NCI-H446 (cell line): ENCODE data around the gene TENM3.

ENCODE experiments used
- DNase-seq, 2 experiments: peaks; one replicate each; lab custom pipeline; 2025; lab: John Stamatoyannopoulos, UW

TENM3 gene

DNA sequence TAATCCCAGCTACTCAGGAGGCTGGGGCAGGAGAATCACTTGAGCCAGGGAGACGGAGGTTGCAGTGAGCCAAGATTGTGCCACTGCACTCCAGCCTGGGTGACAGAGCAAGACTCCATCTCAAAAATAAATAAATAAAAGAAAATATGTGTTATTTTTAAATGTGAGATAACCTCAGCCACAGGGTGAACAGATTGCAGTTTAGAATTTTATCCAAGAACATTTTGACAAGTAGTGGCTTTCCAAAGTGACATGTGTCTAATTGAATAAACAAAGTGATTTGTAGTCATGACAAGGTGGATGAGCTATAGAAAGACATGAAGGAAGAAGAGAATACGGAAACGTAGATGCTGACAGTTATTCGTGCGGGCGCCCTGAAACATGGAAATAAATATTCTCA, 497.9 kb downstream of the TENM3 start:
- DNase-seq = no peak

GRCh38 chr4:182741914-182742313, 498.7 kb downstream of the TENM3 start:
- no peak for DNase-seq

- DNase-seq = no peak
Observed at GRCh38 chr4:182743815-182744214, 500.6 kb downstream of the TENM3 start.

DNA sequence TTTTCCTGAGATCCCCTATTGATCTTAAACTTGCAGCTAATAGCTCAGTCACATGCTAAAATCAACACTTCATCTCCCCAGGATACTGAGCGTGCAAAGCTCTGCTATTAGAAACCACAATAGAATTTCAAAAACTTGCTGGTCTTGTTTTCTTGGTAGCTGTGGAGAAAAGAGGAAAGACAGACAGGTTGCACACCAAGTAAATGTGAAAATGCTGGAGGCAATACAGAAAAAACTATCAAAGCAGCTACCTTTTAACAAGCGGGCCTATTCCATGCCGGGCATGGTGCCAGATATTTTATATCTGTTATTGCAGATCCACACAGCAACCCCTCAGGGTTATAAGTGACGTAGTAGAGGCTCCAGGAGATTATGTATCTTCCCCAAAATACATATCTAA, 502.0 kb downstream of the TENM3 start:
- no peak for DNase-seq

- no peak for DNase-seq
Observed at GRCh38 chr4:182746876-182747275, 503.7 kb downstream of the TENM3 start.

- DNase-seq = no peak
Observed at GRCh38 chr4:182748283-182748682, 505.1 kb downstream of the TENM3 start.

DNA sequence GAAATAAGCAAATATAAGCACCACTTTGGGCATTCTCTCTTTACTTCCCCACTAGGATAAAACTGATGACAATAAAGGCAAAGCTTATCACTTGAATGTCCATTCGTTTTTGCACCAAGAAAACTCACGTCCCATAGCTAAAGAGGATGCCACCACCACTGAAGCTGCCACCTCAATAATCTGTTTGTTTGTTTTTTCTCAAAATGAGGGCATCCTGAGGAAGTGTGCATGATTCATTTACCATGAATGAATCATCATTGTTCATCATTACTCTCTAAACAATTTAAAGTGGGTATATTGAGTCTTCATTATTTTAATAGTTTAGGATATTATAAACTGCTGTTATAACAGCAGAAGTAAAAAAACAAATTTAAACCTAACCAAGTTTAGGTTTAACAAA, 505.7 kb downstream of the TENM3 start:
- DNase-seq = no peak

DNA sequence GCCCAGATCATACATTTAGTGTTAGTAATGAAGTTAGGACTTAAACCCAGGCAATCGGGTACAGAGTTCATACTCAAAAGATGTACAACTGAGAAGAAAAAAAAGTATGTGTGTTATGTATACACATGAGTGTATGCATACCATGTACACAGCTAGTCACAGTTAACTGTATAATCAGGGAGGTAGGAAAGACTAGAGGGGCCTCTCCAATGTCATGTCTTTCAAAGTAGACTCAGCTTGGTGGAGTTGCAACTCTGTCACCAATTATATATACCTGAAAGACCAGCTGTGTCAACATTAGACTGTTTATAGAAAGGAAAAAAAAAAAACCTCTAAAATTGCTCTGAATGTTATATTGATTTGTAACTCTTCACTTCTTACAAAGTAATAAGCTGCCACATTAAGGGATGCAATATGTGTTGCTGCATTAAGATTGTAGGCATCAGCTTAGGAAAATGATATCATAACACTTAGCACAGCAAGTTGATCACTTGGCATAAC, 506.5 kb downstream of the TENM3 start:
- DNase-seq = no peak

DNA sequence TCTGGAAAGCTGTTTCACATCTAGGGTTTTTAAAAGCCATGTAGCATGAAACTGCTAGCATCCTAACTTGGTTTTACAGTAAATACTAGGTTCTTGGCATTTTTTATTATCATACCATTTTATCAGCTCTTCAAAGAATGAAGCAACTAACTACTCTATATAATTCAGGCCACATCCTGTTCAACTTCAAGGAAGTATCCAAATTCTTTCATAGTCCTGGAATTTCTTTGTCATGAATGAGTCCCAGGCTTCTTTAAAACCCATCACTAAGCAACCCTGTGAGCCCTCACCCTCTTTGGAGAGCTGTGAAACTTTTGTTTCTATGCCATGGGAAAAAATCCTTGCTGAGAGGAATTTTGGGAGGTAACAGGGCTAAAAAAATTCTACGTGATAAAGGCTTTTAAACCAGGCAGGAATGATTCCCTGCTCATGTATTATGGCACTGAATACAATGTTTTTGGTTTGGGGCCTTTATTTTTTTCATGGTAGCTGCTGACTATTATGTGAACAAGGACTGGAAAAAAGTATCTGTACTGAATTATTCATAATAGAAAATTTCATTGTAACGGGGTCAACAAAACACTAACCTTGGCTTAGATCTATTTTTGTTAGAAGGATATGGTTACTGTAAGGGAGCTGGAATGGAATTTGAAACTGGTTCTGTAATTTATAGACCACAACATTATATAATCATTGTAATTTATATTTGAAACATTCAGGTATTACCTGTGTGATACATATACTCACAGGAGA, 509.1 kb downstream of the TENM3 start:
- no peak for DNase-seq

GRCh38 chr4:182754895-182755294, 511.7 kb downstream of the TENM3 start:
- DNase-seq = no peak

GRCh38 chr4:182756161-182756690, 513.0 kb downstream of the TENM3 start:
- no peak for DNase-seq

DNA sequence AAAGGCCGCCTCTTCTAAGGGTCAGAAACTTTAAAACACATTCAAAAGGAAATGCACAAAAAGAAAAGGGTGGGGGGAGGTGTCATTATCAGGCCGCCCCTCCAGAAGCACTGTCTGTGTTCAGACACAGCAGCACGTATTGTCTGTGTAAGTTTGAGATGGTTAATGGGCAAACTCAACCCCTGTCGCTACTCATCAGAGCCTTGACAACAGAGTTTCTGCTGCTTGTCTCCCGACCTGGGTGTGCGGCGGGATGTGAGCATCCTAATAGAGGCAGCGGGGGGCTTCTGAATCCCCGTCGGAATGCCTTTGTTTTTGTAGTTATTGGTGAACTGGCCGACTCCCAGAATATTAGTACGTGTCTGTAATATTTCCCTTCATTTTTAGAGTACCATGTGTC, 515.1 kb downstream of the TENM3 start:
- DNase-seq = no peak

- DNase-seq = no peak
Observed at GRCh38 chr4:182760551-182761043, 517.4 kb downstream of the TENM3 start.

DNA sequence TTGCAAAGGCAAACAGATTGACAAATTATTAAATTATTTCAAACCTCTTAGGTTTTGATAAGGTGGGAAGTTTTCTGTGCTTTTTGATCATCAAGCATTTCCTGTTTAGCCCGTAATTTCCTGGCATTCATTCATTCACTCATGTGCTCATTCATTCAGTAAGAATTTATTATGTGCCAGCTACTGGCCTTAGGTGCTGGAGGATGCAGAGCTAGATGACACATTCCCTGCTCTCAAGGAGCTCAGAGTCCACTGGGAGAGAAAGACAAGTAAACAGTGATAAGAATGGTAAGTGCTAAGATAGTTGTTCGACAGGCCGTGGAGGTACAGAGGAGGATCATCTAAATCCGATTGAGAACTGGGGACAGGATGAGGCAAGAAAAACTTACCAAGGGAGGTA, 520.9 kb downstream of the TENM3 start:
- DNase-seq = no peak

GRCh38 chr4:182764642-182765041, 521.4 kb downstream of the TENM3 start:
- no peak for DNase-seq

- DNase-seq = no peak
Observed at GRCh38 chr4:182765987-182766856, 523.0 kb downstream of the TENM3 start.

DNA sequence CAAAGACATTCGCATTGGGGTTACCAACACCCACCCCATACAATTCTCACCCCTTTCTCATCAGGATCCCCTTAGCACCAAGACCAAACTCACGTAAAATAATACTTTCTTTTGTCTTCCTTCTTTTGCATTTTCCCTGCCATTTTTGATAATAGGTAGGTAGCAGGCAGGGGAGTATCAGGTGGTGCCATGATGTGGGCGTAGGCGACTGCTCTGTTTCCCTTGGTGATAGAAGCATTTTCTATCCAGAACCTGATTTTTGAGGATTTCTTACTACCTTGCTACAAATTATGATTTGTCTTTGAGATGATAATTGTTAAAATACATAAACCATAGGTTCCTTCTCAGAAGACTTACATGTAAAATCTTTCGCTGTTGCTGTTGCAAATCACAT, 523.7 kb downstream of the TENM3 start:
- no peak for DNase-seq

- DNase-seq = no peak
Observed at GRCh38 chr4:182768838-182769237, 525.6 kb downstream of the TENM3 start.

GRCh38 chr4:182770259-182770995, 527.2 kb downstream of the TENM3 start:
- no peak for DNase-seq

DNA sequence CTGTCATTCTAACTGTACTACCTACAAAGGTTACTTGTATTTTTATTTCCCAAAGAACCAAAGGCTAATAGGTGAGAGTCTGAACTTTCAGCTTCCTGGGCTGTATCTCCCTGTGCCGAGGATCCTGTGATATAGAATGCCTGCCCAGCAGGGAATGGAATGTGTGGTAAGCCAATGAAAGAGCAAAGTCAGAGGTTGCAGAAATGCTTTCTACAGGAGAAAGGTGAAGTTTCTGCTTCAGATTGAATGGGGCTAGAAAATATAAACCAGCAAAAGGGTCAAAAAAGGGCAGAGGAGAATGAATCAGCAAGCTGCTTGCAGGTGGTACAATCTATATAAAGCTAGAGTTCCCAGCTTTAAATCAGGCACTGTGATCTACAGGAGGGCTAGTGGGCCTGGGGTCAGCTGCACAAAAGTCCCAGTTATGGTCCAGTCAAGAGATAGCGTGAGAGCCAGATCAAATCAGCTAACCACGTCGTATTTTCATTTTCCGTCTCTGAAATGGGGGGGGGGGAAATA, 527.9 kb downstream of the TENM3 start:
- DNase-seq = no peak

DNA sequence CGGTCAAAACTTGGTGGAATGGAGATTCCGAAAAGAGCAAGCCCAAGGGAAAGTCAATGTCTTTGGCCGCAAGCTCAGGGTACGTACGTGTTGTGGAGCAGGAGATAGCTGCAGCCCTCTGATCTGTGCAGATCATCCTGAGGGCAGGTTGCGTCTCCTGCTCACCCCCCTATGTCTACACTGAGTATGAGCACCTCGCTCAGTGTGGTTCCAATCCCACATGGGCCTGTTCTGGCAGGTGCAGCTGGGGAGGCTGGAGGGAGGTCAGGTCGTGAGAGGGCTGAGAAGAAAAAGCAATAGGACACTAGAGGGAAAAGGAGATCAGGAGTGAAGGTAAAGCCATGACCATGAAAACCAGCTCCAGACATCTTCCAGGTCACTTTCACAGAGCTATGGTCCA, 531.9 kb downstream of the TENM3 start:
- DNase-seq = no peak
